Natural killer cell (primary cell): ENCODE results near the gene BSN. TPM values are rescaled to one million over a fixed set of nuclear protein-coding genes. Genes with fewer than 3 reads are reported as not detected.
A peak's percentile ranks its signal among the peaks of the same experiment; 100 is the strongest.

Experiments
- ATAC-seq, 3 donors: fragments of 150-1000 bp in 2 of 3; fragments of 200-7000 bp in 1 of 3; cut with Tn5 transposase; 1 replicate in 1 of 3; 2 replicates in 2 of 3; pipeline ENCODE4 v1.10.0; 2021; ENCODE audit warnings: mild to moderate bottlenecking in 2 of 3, moderate library complexity in 2 of 3
- DNase-seq, 2 donors: peaks; one replicate each; pipeline versions ENCODE4 v3.0.0 to v3.0.0-alpha.2; 2013 to 2021; ENCODE audit warnings: mixed read lengths in 1 of 2
- H3K27ac ChIP-seq: one replicate; pipeline ENCODE4 v1.5.1; 2013; ENCODE audit warnings: mild to moderate bottlenecking, low read length
- H3K27me3 ChIP-seq: one replicate; pipeline ENCODE4 v1.6.1; 2013; ENCODE audit warnings: low read length; ENCODE audit not compliant: control insufficient read depth, insufficient read depth
- H3K36me3 ChIP-seq: one replicate; pipeline ENCODE4 v1.6.1; 2013; ENCODE audit warnings: low read length; ENCODE audit not compliant: control insufficient read depth, insufficient read depth
- H3K4me1 ChIP-seq: one replicate; pipeline ENCODE4 v1.6.1; 2013; ENCODE audit warnings: low read length; ENCODE audit not compliant: control insufficient read depth, insufficient read depth
- H3K4me3 ChIP-seq: one replicate; pipeline ENCODE4 v1.5.1; 2013; ENCODE audit warnings: low read length
- H3K9me3 ChIP-seq: one replicate; pipeline ENCODE4 v1.6.1; 2013; ENCODE audit warnings: low read length; ENCODE audit not compliant: control insufficient read depth, insufficient read depth
- H3K27ac Mint-ChIP-seq, 2 donors: one replicate each; pipeline ENCODE4 v1.8.0; 2022; ENCODE audit warnings: mild to moderate bottlenecking in 2 of 2, mixed read lengths in 2 of 2, moderate library complexity in 1 of 2
- H3K27me3 Mint-ChIP-seq, 2 donors: one replicate each; pipeline ENCODE4 v1.8.0; 2022; ENCODE audit warnings: low read depth in 2 of 2, mixed read lengths in 2 of 2
- H3K36me3 Mint-ChIP-seq: one replicate; pipeline ENCODE4 v1.8.0; 2022; ENCODE audit warnings: mixed read lengths
- H3K4me1 Mint-ChIP-seq, 2 donors: one replicate each; pipeline ENCODE4 v1.8.0; 2022; ENCODE audit warnings: mixed read lengths in 2 of 2
- H3K4me3 Mint-ChIP-seq: one replicate; pipeline ENCODE4 v1.8.0; 2022; ENCODE audit warnings: mild to moderate bottlenecking, moderate library complexity, mixed read lengths
- H3K9me3 Mint-ChIP-seq, 2 donors: one replicate each; pipeline ENCODE4 v1.8.0; 2022; ENCODE audit warnings: mixed read lengths in 2 of 2
- WGBS: methylation state at CpG from one replicate; pipeline ENCODE4 v1.1.7; 2013; ENCODE audit warnings: missing lambda C conversion rate; ENCODE audit not compliant: insufficient coverage; 5-methylcytosine and 5-hydroxymethylcytosine counted together
- intact Hi-C: fragments of 100-400 bp; cut with micrococcal nuclease; formaldehyde crosslinking; loops from one replicate; pipeline ENCODE4 v1.14.2; 2022
- total RNA-seq, 4 donors: library from RNA; stranded (reverse); fragments of 120-200 nt in 1 of 4; gene quantifications; one replicate each; pipeline versions ENCODE4 v1.2.3 to v1.2.4, GENCODE V29; 2013 to 2022
- TF ChIP-seq, protein P1 (sequence below): fragments of 200-600 bp; IDR thresholded peaks from one replicate; pipeline ENCODE4 v1.8.0; 2022; ENCODE audit warnings: antibody characterized with exemption

The BSN gene
- total RNA-seq, 3 donors from 2014 or later (not counting 1 experiment from before 2014, with no cell fraction given) = 0.33 to 0.41 (median 0.35) TPM

DNA sequence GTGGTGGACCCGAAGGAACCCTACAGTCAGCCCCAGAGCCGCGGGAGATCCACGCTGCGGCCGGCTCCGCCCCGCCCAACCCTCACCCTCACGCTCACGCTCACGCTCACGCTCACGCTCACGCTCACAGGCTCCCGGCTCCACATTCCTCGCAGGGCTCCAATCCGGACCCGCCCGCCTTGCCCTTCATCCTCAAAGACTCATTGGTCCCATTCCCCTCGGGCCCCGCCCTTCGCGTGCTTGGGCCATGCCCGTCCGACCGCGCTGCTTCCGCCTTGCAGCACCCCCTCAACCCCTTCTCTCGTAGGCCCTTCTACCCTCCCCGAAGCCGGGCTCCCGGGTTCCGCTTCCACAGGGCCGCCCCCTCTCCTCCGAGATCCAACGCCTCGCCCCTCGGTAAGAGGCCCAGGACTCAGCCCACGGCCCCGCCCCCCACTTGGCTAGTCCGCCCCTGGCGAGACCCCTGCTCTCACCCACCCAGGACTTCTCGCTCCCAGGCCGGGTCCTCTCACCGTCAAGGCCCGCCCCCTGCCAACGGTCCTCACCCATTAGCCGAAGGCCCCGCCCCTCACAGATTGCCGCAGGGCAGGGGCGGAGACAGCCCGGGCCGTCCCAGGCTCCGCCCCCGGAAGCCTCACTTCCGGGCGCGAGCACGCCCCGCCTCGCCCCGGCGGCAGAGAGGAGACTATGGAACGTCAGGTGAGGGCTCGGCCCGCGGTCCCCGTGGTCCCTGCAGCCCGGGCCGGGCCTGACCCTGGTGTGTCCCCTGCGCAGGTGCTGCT, 119.6 kb downstream of the BSN start, which contains the start of gene APEH:
APEH (plus strand) TSS at position 637 of the 782 bp plus-strand sequence; CDS start at position 688, 51 bp downstream.
- no peaks in the 10 kb centered on the region for H3K27me3 ChIP-seq
- DNase-seq (peak; percentile 96 to 98), ATAC-seq (peak; percentile 88 to 95 (median 89))
- H3K9me3 Mint-ChIP-seq = no peaks in the 10 kb centered on the region
- peaks cover 33% of the 10 kb centered on the region for H3K36me3 ChIP-seq
- no peaks in the 10 kb centered on the region for H3K27me3 Mint-ChIP-seq
- TF ChIP-seq, protein P1, sequence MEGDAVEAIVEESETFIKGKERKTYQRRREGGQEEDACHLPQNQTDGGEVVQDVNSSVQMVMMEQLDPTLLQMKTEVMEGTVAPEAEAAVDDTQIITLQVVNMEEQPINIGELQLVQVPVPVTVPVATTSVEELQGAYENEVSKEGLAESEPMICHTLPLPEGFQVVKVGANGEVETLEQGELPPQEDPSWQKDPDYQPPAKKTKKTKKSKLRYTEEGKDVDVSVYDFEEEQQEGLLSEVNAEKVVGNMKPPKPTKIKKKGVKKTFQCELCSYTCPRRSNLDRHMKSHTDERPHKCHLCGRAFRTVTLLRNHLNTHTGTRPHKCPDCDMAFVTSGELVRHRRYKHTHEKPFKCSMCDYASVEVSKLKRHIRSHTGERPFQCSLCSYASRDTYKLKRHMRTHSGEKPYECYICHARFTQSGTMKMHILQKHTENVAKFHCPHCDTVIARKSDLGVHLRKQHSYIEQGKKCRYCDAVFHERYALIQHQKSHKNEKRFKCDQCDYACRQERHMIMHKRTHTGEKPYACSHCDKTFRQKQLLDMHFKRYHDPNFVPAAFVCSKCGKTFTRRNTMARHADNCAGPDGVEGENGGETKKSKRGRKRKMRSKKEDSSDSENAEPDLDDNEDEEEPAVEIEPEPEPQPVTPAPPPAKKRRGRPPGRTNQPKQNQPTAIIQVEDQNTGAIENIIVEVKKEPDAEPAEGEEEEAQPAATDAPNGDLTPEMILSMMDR = no peak
- no peaks in the 10 kb centered on the region for H3K9me3 ChIP-seq
- peak within 1 kb of the TSS; percentile 80 for H3K4me3 ChIP-seq
- peak within 1 kb of the TSS; percentile 95 for H3K4me3 Mint-ChIP-seq
- H3K27ac Mint-ChIP-seq = peak within 1 kb of the TSS; percentile 94 to 100
- H3K4me1 Mint-ChIP-seq = peaks cover 14 to 33% of the 10 kb centered on the region in 2 donors
- intact Hi-C loops = loop anchor here (5.0 kb wide), 1 partner anchor 582 kb away; the partner anchor contains the start of gene QRICH1
- H3K27ac ChIP-seq = peak within 1 kb of the TSS; percentile 98
- H3K36me3 Mint-ChIP-seq = no peaks in the 10 kb centered on the region
- WGBS = under 1% methylated on average over 70 of the region's 71 CpGs
- H3K4me1 ChIP-seq = peaks cover 23% of the 10 kb centered on the region

DNA sequence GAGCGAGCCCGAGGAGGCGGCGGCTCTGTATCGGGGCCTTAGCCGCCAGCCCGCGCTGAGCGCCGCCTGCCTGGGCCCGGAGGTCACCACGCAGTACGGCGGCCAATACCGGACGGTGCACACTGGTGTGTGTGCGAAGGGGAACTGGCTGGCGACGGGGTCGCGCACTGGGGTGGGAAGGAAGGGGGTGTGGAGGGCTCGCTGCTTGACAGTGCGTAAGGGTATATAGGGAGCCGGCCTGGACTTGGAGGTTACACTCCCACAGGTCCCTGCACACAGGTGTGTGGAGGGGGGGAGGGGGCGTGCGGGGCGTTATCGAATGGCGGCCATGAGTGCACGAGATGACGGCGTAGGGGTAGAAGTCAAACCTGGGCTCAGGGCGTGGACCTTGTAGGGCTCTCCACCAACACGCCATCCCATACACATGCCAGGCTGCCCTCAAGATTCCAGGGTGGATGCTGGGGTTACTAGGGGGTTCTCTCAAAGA, 120.3 kb downstream of the BSN start:
- Mint-ChIP-seq H3K27me3 (no peaks in the 10 kb centered on the region), H3K9me3 (no peaks in the 10 kb centered on the region), H3K4me3 (peak overlapping the region; percentile 95), H3K27ac (peak overlapping the region; percentile 94 to 100), H3K36me3 (no peaks in the 10 kb centered on the region), H3K4me1 (peaks cover 14 to 33% of the 10 kb centered on the region in 2 donors)
- DNase-seq = no peak
- WGBS = 6% methylated on average over 32 of the region's 34 CpGs
- TF ChIP-seq, protein P1 = no peak
- intact Hi-C loops = loop anchor here (5.0 kb wide), 1 partner anchor 582 kb away; the partner anchor contains the start of gene QRICH1
- ATAC-seq = peak; percentile 5 to 15 (median 8)
- peaks cover 39% of the 10 kb centered on the region for H3K36me3 ChIP-seq
- peaks cover 23% of the 10 kb centered on the region for H3K4me1 ChIP-seq
- H3K27ac ChIP-seq = no peak overlapping the region
- H3K9me3 ChIP-seq = no peaks in the 10 kb centered on the region
- no peaks in the 10 kb centered on the region for H3K27me3 ChIP-seq
- H3K4me3 ChIP-seq = peak overlapping the region; percentile 80

DNA sequence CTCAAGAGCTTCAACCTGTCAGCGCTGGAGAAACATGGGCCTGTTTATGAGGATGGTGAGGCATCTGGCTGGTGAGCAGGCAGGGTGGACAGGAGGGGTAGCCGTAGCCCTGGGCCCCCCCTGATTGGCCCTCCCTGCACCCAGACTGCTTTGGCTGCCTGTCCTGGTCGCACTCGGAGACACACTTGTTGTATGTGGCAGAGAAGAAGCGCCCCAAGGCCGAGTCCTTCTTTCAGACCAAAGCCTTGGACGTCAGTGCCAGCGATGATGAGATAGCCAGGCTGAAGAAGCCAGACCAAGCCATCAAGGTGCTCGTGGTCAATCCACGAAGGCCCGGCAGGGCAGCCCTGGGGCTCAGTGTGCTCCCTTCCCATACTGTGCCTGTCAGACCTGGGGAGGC, 121.6 kb downstream of the BSN start:
- no peak overlapping the region for H3K27ac Mint-ChIP-seq
- no peak overlapping the region for H3K4me3 Mint-ChIP-seq
- TF ChIP-seq, protein P1 = no peak

More for the DNA sequence above, 121.6 kb downstream of the BSN start:
- no peak overlapping the region for H3K4me3 ChIP-seq
- H3K36me3 ChIP-seq = peaks cover 53% of the 10 kb centered on the region
- intact Hi-C loops = no loop called here
- no peaks in the 10 kb centered on the region for H3K9me3 Mint-ChIP-seq
- H3K27me3 Mint-ChIP-seq = no peaks in the 10 kb centered on the region
- DNase-seq (no peak), ATAC-seq (no peak)
- H3K27ac ChIP-seq = no peak overlapping the region
- no peaks in the 10 kb centered on the region for H3K9me3 ChIP-seq
- peaks cover 23% of the 10 kb centered on the region for H3K4me1 ChIP-seq
- WGBS = 96% methylated on average over 11 of the region's 11 CpGs
- H3K36me3 Mint-ChIP-seq = peaks cover 8% of the 10 kb centered on the region
- peaks cover 20 to 42% of the 10 kb centered on the region in 2 donors for H3K4me1 Mint-ChIP-seq
- H3K27me3 ChIP-seq = no peaks in the 10 kb centered on the region
